COLO668 (cell line): ENCODE measurements around the gene PLVAP.

ENCODE experiments used
- DNase-seq: peaks from one replicate; lab custom pipeline; 2025; ENCODE audit not compliant: unreplicated experiment; lab: John Stamatoyannopoulos, UW

PLVAP gene

GRCh38 chr19:17334414-17335409 is 42.4 kb downstream of the PLVAP start, which contains the start of gene ANO8:
Gene ANO8, minus strand, starts transcription at chr19:17334855. Its CDS starts 185 bp downstream, at chr19:17334670.
- DNase-seq, result peak; percentile 98

GRCh38 chr19:17333611-17334413 is 43.3 kb downstream of the PLVAP start:
- peak; percentile 25 for DNase-seq

- DNase-seq, result peak; percentile 42
Observed at GRCh38 chr19:17332677-17333581, 44.2 kb downstream of the PLVAP start.

GRCh38 chr19:17332360-17332676 is 44.8 kb downstream of the PLVAP start:
- no peak for DNase-seq

GRCh38 chr19:17331045-17331558 is 46.0 kb downstream of the PLVAP start:
- peak; percentile 67 for DNase-seq

GRCh38 chr19:17330262-17331044 is 46.7 kb downstream of the PLVAP start:
- DNase-seq, result no peak

GRCh38 chr19:17329366-17330261 is 47.5 kb downstream of the PLVAP start:
- DNase-seq, result no peak

GRCh38 chr19:17328517-17329365 is 48.4 kb downstream of the PLVAP start:
- DNase-seq, result no peak

GRCh38 chr19:17327654-17328516 is 49.3 kb downstream of the PLVAP start:
- peak; percentile 15 for DNase-seq

- no peak for DNase-seq
Observed at GRCh38 chr19:17327068-17327653, 50.0 kb downstream of the PLVAP start.

GRCh38 chr19:17326595-17326966 is 50.6 kb downstream of the PLVAP start:
- DNase-seq, result no peak

- DNase-seq, result no peak
Observed at GRCh38 chr19:17325881-17326594, 51.1 kb downstream of the PLVAP start.

GRCh38 chr19:17325133-17325532 is 52.0 kb downstream of the PLVAP start:
- DNase-seq, result no peak

- DNase-seq, result no peak
Observed at GRCh38 chr19:17324357-17325114, 52.6 kb downstream of the PLVAP start.

- DNase-seq, result no peak
Observed at GRCh38 chr19:17323964-17324332, 53.2 kb downstream of the PLVAP start.
